Testis (tissue), 3 donors: ENCODE measurements around the gene GH2. TPM values are rescaled to one million over a fixed set of nuclear protein-coding genes. Genes with fewer than 3 reads are reported as not detected.
"Not testable (repeated sequence)": the region's sequence is repeated elsewhere in the genome, so short reads cannot be mapped to it uniquely, and the experiment has no call there.

Source experiments
- DNase-seq: peaks from one replicate; pipeline ENCODE4 v3.0.0-alpha.2; 2019
- H3K27ac ChIP-seq, 2 donors: fragments of 200-600 bp; sonication (generic); one replicate each; pipeline ENCODE4 v1.5.1; 2019
- H3K27me3 ChIP-seq: fragments of 200-600 bp; sonication (generic); one replicate; pipeline ENCODE4 v1.5.1; 2019
- H3K36me3 ChIP-seq: fragments of 200-600 bp; sonication (generic); one replicate; pipeline ENCODE4 v1.5.1; 2017; ENCODE audit warnings: low read depth; ENCODE audit errors: missing control alignments
- H3K4me1 ChIP-seq: fragments of 200-600 bp; sonication (generic); one replicate; pipeline ENCODE4 v1.5.1; 2019
- H3K4me3 ChIP-seq, 2 donors: fragments of 200-600 bp; sonication (generic); one replicate each; pipeline ENCODE4 v1.5.1; 2017 to 2019
- H3K9me3 ChIP-seq: fragments of 200-600 bp; sonication (generic); one replicate; pipeline ENCODE4 v1.5.1; 2017
- POLR2A ChIP-seq: fragments of 450-650 bp; IDR thresholded peaks from one replicate; pipeline ENCODE4 v1.6.1; 2017; ENCODE audit warnings: antibody characterized with exemption, mild to moderate bottlenecking, moderate library complexity
- WGBS, 2 donors: methylation state at CpG; one replicate each; pipeline ENCODE4 v1.1.5; 2018; 5-methylcytosine and 5-hydroxymethylcytosine counted together
- intact Hi-C: fragments of 100-400 bp; cut with DNase I; formaldehyde crosslinking; loops from one replicate; pipeline ENCODE4 v1.15.1; 2023; ENCODE audit warnings: low total_unique reads
- polyA plus RNA-seq: library from polyadenylated mRNA; stranded (reverse); fragments of 350-450 nt; fragmentation: Illumina TruSeq; extraction: RNeasy Lipid Tissue Mini Kit (QIAGEN cat#74804); gene quantifications from one replicate; pipeline ENCODE4 v1.2.3, GENCODE V29; 2014; ENCODE audit warnings: low read depth, low replicate concordance; ENCODE audit not compliant: insufficient read depth
- total RNA-seq, 2 donors: library from RNA; depleted of rRNA; stranded (reverse); fragments of >200 nt; gene quantifications; one replicate each; pipeline ENCODE4 v1.2.3, GENCODE V29; 2016
- TF ChIP-seq, protein P1 (sequence below), 3 experiments: fragments of 450-650 bp in 2 of 3; fragments of 200-600 bp in 1 of 3; sonication (generic) in 1 of 3; IDR thresholded peaks; one replicate each; pipeline ENCODE4 v1.5.1; 2016 to 2019; ENCODE audit warnings: antibody characterized with exemption in 3 of 3, mild to moderate bottlenecking in 2 of 3, moderate library complexity in 1 of 3

The GH2 gene
- total and polyA plus RNA-seq, 3 donors from 2014 or later: 0.62 TPM; not detected in 2

DNA sequence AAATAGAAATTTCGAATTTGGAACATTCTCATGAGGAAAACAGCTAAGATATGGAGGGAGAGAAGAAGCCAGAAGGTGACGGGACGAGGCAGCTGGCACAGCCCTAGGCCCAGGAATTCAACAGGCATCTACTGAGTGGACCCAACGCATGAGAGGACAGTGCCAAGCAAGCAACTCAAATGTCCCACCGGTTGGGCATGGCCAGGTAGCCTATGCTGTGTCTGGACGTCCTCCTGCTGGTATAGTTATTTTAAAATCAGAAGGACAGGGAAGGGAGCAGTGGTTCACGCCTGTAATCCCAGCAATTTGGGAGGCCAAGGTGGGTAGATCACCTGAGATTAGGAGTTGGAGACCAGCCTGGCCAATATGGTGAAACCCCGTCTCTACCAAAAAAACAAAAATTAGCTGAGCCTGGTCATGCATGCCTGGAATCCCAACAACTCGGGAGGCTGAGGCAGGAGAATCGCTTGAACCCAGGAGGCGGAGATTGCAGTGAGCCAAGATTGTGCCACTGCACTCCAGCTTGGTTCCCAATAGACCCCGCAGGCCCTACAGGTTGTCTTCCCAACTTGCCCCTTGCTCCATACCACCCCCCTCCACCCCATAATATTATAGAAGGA, 34.9 kb upstream of the GH2 start:
- intact Hi-C loops: loop anchor here (10.0 kb wide), 1 partner anchor 108 kb away; the partner anchor contains the start of gene ICAM2
- WGBS, 2 donors: 89 to 92% methylated on average over 12 of the region's 12 CpGs
- TF ChIP-seq POLR2A: no peak
- TF ChIP-seq, protein P1, sequence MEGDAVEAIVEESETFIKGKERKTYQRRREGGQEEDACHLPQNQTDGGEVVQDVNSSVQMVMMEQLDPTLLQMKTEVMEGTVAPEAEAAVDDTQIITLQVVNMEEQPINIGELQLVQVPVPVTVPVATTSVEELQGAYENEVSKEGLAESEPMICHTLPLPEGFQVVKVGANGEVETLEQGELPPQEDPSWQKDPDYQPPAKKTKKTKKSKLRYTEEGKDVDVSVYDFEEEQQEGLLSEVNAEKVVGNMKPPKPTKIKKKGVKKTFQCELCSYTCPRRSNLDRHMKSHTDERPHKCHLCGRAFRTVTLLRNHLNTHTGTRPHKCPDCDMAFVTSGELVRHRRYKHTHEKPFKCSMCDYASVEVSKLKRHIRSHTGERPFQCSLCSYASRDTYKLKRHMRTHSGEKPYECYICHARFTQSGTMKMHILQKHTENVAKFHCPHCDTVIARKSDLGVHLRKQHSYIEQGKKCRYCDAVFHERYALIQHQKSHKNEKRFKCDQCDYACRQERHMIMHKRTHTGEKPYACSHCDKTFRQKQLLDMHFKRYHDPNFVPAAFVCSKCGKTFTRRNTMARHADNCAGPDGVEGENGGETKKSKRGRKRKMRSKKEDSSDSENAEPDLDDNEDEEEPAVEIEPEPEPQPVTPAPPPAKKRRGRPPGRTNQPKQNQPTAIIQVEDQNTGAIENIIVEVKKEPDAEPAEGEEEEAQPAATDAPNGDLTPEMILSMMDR (IDR thresholded peaks at IDR 0.05): no peak
- H3K36me3 ChIP-seq: no peaks in the 10 kb centered on the region
- no peak overlapping the region for H3K4me3 ChIP-seq
- H3K4me1 ChIP-seq: no peaks in the 10 kb centered on the region
- no peaks in the 10 kb centered on the region for H3K27me3 ChIP-seq
- no peaks in the 10 kb centered on the region for H3K9me3 ChIP-seq
- H3K27ac ChIP-seq: no peak overlapping the region
- DNase-seq: no peak

DNA sequence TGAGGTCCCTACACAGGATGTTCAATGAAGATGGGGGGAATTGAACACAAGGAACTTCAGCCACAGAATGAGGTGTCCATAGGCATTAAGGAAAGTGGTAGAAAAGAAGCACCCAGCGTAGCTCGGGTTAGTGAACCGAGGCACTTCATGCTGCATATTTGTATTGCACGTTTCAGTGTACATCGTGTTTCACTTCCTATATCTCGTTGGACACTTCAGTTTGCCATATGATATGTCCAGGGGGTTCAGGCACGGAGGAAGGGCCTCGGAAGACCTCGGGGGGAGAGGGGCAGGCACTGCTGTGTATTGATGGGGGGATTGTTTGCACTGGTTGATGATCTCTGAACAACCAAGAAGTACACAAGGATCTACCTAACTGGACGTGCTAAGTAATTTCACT, 34.0 kb upstream of the GH2 start:
- intact Hi-C loops: loop anchor here (10.0 kb wide), 1 partner anchor 109 kb away; the partner anchor contains the start of gene ICAM2
- H3K27me3 ChIP-seq: not testable (repeated sequence)
- WGBS, 2 donors: 83 to 87% methylated on average over 10 of the region's 10 CpGs

DNA sequence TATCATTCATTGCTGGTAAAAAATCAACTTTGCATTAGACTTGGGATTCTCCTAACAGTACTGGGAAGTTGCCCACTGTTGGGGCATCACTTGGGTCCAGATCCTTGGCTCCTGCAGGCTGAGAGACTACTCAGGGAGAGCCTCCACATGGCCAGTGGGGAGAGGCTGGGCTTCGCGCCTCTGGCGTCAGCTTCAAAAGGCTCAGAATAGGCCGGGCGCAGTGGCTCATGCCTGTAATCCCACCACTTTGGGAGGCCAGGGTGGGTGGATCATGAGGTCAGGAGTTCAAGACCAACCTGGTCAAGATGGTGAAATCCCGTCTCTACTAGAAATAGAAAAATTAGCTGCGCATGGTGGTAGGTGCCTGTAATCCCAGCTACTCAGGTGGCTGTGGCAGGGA, 32.7 kb upstream of the GH2 start:
- H3K4me3 ChIP-seq: no peak overlapping the region
- DNase-seq: no peak
- intact Hi-C loops: loop anchor here (10.0 kb wide), 1 partner anchor 110 kb away; the partner anchor contains the start of gene ICAM2
- no peak overlapping the region for H3K27ac ChIP-seq
- TF ChIP-seq, protein P1 (IDR thresholded peaks at IDR 0.05): no peak
- no peak for TF ChIP-seq POLR2A
- H3K27me3 ChIP-seq: no peaks in the 10 kb centered on the region
- no peaks in the 10 kb centered on the region for H3K9me3 ChIP-seq
- no peaks in the 10 kb centered on the region for H3K4me1 ChIP-seq
- H3K36me3 ChIP-seq: no peaks in the 10 kb centered on the region
- 90 to 94% methylated on average over 7 of the region's 7 CpGs for WGBS, 2 donors

More for the DNA sequence above, 34.0 kb upstream of the GH2 start:
- not testable (repeated sequence) for H3K36me3 ChIP-seq, DNase-seq, H3K27ac ChIP-seq, H3K4me1 ChIP-seq, H3K9me3 ChIP-seq, H3K4me3 ChIP-seq

DNA sequence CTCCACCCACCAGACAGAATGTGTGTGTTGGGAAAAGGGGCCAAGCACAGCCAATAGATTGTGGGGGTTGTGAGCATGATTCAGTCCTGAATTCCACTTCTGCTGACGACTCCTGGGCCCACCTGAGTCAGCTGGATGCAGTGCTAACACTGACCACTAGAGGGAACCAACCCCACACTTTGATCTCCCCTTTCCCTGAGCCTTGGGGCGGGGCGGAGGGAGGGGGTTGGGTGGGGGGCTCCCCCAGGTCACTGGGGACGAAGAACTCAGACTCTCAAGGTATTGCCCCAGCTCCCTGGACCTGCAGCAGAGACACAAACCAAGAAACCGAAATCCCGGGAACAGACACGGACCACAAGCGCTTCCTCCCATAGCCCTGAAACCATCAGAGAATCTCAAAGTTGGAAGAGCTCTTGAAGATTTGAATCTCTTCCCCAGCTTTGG, 29.9 kb upstream of the GH2 start:
- 45 to 50% methylated on average over 4 to 7 of the region's 8 CpGs for WGBS, 2 donors
- H3K36me3 ChIP-seq: no peaks in the 10 kb centered on the region
- no peaks in the 10 kb centered on the region for H3K4me1 ChIP-seq
- no peak for TF ChIP-seq POLR2A
- TF ChIP-seq, protein P1 (IDR thresholded peaks at IDR 0.05): peak; percentile 19 to 90 (median 59)
- intact Hi-C loops: loop anchor here (10.0 kb wide), 1 partner anchor 113 kb away; the partner anchor contains the start of gene ICAM2
- no peak overlapping the region for H3K27ac ChIP-seq
- no peak overlapping the region for H3K4me3 ChIP-seq
- DNase-seq: peak; percentile 79
- H3K9me3 ChIP-seq: no peaks in the 10 kb centered on the region
- no peaks in the 10 kb centered on the region for H3K27me3 ChIP-seq

DNA sequence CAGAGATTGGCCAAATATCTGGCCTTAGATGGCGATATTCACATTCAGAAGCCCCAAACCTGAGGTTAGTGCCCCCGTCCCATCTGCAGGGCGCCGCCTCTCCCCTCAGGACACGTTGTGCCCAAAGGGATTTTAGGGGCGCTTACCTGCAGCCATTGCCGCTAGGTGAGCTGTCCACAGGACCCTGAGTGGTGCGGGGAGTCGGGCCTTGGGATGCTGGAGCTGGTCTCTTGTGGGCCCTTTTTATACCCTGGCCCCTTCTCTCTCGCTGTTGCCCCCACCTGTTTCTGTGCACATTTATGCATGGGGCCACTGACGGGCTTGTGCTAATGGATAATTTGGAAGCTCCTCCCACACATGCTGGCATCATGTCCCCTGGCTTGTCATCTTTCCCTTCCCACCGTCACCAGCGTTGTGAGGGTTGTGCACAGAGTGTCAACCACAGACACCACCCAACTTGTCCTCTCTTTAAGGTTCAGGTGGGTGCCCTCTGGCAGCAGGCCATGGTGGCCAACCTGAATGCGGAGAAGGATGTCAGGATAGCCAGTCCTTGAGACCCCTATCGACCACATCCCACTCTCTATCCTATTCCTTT, 29.4 kb upstream of the GH2 start, which contains the start of gene CSHL1:
CSHL1 (minus strand) TSS at position 218 of the 595 bp plus-strand sequence; CDS start at position 156, 62 bp downstream.
- H3K4me1 ChIP-seq: no peaks in the 10 kb centered on the region
- intact Hi-C loops: loop anchor here (10.0 kb wide), 1 partner anchor 114 kb away; the partner anchor contains the start of gene ICAM2
- WGBS, 2 donors: 51 to 68% methylated on average over 7 to 15 of the region's 15 CpGs

More for the DNA sequence above, 29.4 kb upstream of the GH2 start, which contains the start of gene CSHL1:
- no peaks in the 10 kb centered on the region for H3K27me3 ChIP-seq
- H3K9me3 ChIP-seq: no peaks in the 10 kb centered on the region
- H3K36me3 ChIP-seq: no peaks in the 10 kb centered on the region
- H3K4me3 ChIP-seq: no peak within 1 kb of the TSS
- DNase-seq: no peak
- TF ChIP-seq POLR2A: no peak
- TF ChIP-seq, protein P1 (IDR thresholded peaks at IDR 0.05): no peak
- no peak within 1 kb of the TSS for H3K27ac ChIP-seq
